ENCODE data around the gene PACSIN1. TPM values are rescaled to one million over a fixed set of nuclear protein-coding genes. Genes with fewer than 3 reads are reported as not detected.

PACSIN1 gene
- total and polyA plus RNA-seq, 10 of the 15 experiments (the other 5 are each of a cell fraction or from before 2014, with no cell fraction given) = 0.50 to 9.4 (median 2.8) TPM

DNA sequence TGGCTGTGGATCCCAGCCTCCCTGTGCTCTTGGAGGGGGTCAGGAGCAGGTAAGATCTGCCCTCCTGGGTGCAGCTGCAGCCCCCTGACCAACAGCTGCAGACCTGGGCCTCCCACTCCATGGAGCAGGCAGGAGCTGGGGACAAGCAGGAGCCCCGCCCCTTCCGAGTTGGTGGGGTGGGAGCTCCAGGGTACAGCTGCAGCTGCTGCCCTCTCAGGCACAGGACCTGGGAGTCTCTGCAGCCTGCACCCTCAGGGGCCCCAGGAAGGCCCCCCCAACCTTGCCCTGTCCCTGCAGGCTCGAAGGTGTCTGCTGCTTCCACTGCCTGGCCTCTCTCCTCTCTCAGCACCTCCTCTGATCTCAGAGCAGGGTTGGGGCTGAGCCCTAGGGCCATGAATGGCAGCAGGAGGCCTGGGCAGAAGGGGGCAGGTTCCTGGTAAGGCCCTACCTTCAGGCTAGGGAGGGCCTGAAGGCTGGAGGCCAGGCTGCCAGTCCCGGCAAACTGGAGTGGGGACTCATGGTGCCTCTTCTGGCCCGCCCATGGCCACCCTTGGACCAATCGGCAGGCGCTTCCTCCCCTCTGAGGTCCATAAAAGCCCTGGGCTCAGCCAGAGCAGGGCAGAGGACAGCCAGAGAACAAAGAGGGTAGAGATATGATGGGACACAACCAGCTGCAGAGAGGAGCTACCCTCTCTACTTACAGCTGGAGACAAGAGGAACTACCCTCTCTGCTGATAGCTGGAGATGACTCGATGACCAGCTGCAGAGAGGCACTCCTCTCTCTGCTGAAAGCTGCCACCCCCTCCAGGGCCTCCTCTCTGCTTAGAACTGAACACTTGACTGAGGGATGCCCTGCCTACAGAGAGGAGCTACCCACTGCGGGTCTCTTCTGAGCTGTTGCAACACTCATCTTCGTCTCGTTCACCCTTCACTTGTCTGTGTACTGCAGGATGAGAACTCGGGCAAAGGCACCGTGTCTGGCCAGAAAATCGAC lies 7.8 kb upstream of the PACSIN1 start:
- Histone ChIP-seq H3K4me3 (no peak overlapping the region), H3K9ac (ENCODE audit: control insufficient read depth, insufficient read depth, low read length) (no peak overlapping the region), H4K20me1 (ENCODE audit: control insufficient read depth, insufficient read depth) (no peaks in the 10 kb centered on the region), H2AFZ (ENCODE audit: control insufficient read depth, low read depth, low read length) (no peak overlapping the region), H3K79me2 (ENCODE audit: control insufficient read depth, insufficient read depth, low read length) (no peaks in the 10 kb centered on the region), H3K36me3 (ENCODE audit: control insufficient read depth in 2 of 2, insufficient read depth in 2 of 2, low read length in 1 of 2) (no peaks in the 10 kb centered on the region), H3K9me3 (replicated peaks; ENCODE audit: control insufficient read depth, insufficient read depth, low read length) (no peaks in the 10 kb centered on the region), H3K27me3 (replicated peaks in 1 of 2; ENCODE audit: control insufficient read depth in 2 of 2, insufficient read depth in 2 of 2, low read length in 1 of 2) (no peaks in the 10 kb centered on the region), H3K27ac (ENCODE audit: control insufficient read depth, insufficient read depth) (no peak overlapping the region), H3K4me2 (ENCODE audit: control insufficient read depth, insufficient read depth) (no peak overlapping the region), H3K4me1 (ENCODE audit: control insufficient read depth, insufficient read depth, low read length) (no peaks in the 10 kb centered on the region; the same call in 1 of the 2 replicates)
- TF ChIP-seq SRF (IDR thresholded peaks at IDR 0.05; ENCODE audit: low read depth in 2 of 2, low read length in 2 of 2) (no peak), YBX1 (IDR thresholded peaks at IDR 0.05) (no peak), MTA2 (IDR thresholded peaks at IDR 0.05; ENCODE audit: low read depth) (no peak), SUPT20H (IDR thresholded peaks at IDR 0.05; ENCODE audit: borderline replicate concordance, control insufficient read depth, low read depth, low read length) (no peak), ZNF24 (IDR thresholded peaks at IDR 0.05) (no peak), NKRF (conservative IDR thresholded peaks at IDR 0.05) (no peak), SKIL (IDR thresholded peaks at IDR 0.05; ENCODE audit: low read depth, poor library complexity, severe bottlenecking) (no peak), EED (IDR thresholded peaks at IDR 0.05; ENCODE audit: low read depth) (no peak), ESRRA (IDR thresholded peaks at IDR 0.05; ENCODE audit: low read length) (no peak), KDM1A (IDR thresholded peaks at IDR 0.05; ENCODE audit: borderline replicate concordance) (no peak)
- ChIA-PET CTCF (interaction anchor here (0.9 to 8.7 kb wide), 9 partner anchors 11 to 747 kb away, joined by 3 to 198 read pairs (median 15); partner anchors contain the start of gene SMIM29), SMC1A (ENCODE audit: uncharacterized antibody, unreplicated experiment) (interaction anchor here (0.9 to 5.8 kb wide), 9 partner anchors 10 to 682 kb away, joined by 3 to 124 read pairs (median 4); partner anchors contain the start of gene RPS10), RAD21 (ENCODE audit: unreplicated experiment) (interaction anchor here (0.8 to 4.7 kb wide), 4 partner anchors 11 to 682 kb away, joined by 3 to 99 read pairs (median 4); no protein-coding TSS in a partner anchor), POLR2A (interaction anchor here (0.6 to 1.8 kb wide), 2 partner anchors 9 to 32 kb away, joined by 4 to 6 read pairs; partner anchors contain the start of gene RPS10)
- in situ Hi-C loops (cut with MboI) = loop anchor here (5.0 to 10.0 kb wide), 2 partner anchors 149 to 677 kb away; no protein-coding TSS in a partner anchor
- intact Hi-C loops (cut with micrococcal nuclease; ENCODE audit: unreplicated experiment) = no loop called here
- ATAC-seq (no peak), DNase-seq (ENCODE audit: low read depth, low spot score) (no peak), FAIRE-seq (no peak)
- no TSS peak for BruUV-seq (replicated peaks)
- WGBS (ENCODE audit: insufficient coverage, insufficient replicate concordance, low lambda C conversion rate, missing lambda C conversion rate) = 58% methylated on average over 14 of the region's 14 CpGs

Data from GM12878 (cell line).